Measurements from ENCODE around the gene ELP4.

The ELP4 gene

DNA sequence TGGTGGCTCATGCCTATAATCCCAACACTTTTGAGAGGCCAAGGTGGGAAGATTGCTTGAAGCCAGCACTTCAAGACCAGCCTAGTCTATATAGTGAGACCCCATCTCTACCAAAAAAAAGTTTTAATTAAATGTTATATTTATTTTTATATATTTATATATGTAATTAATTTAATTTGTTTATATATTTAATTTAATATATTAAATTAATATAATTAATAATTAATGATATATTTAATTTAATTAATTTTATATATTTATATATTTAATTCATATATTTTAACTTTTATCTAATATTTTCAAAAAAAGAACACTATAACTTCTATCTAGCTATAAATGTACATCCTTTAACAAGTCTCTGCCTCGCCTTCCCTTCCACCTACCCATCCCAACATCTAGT lies 196.8 kb downstream of the ELP4 start:
- Histone ChIP-seq H3K27me3 (no peaks in the 10 kb centered on the region), H3K4me3 (ENCODE audit: low read depth in 1 of 2, low read length in 1 of 2) (no peak overlapping the region), H3K9me3 (no peaks in the 10 kb centered on the region), H3K27ac (no peak overlapping the region), H3K36me3 (no peaks in the 10 kb centered on the region), H3K4me1 (ENCODE audit: control insufficient read depth in 1 of 2, insufficient read depth in 1 of 2, low read depth in 1 of 2, low read length in 1 of 2) (no peaks in the 10 kb centered on the region)
- TF ChIP-seq, protein P1, sequence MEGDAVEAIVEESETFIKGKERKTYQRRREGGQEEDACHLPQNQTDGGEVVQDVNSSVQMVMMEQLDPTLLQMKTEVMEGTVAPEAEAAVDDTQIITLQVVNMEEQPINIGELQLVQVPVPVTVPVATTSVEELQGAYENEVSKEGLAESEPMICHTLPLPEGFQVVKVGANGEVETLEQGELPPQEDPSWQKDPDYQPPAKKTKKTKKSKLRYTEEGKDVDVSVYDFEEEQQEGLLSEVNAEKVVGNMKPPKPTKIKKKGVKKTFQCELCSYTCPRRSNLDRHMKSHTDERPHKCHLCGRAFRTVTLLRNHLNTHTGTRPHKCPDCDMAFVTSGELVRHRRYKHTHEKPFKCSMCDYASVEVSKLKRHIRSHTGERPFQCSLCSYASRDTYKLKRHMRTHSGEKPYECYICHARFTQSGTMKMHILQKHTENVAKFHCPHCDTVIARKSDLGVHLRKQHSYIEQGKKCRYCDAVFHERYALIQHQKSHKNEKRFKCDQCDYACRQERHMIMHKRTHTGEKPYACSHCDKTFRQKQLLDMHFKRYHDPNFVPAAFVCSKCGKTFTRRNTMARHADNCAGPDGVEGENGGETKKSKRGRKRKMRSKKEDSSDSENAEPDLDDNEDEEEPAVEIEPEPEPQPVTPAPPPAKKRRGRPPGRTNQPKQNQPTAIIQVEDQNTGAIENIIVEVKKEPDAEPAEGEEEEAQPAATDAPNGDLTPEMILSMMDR (IDR thresholded peaks at IDR 0.05): no peak

DNA sequence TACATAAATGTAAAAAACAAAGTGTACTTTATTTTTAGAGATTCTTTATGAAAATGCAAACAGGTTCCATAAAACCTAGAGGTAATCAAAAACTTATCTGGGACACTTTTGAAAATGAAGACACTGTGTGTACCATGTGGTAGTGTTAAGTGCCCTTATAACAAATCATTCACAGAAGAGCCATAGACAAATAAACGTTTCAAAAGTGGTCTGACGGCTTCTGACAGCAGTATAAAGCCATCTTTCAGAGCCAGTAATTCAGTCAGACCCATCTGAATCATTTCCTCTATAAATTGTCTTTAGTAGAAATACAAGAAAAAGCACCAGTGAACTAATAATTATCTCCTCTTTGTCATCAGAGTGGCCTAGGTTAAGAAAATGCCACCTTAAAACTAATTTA lies 201.6 kb downstream of the ELP4 start:
- no peaks in the 10 kb centered on the region for H3K27me3 ChIP-seq
- no peak overlapping the region for H3K27ac ChIP-seq
- H3K4me1 ChIP-seq (ENCODE audit: control insufficient read depth in 1 of 2, insufficient read depth in 1 of 2, low read depth in 1 of 2, low read length in 1 of 2): no peaks in the 10 kb centered on the region
- no peaks in the 10 kb centered on the region for H3K9me3 ChIP-seq
- TF ChIP-seq, protein P1 (IDR thresholded peaks at IDR 0.05): no peak
- no peak overlapping the region for H3K4me3 ChIP-seq (ENCODE audit: low read depth in 1 of 2, low read length in 1 of 2)
- no peaks in the 10 kb centered on the region for H3K36me3 ChIP-seq

DNA sequence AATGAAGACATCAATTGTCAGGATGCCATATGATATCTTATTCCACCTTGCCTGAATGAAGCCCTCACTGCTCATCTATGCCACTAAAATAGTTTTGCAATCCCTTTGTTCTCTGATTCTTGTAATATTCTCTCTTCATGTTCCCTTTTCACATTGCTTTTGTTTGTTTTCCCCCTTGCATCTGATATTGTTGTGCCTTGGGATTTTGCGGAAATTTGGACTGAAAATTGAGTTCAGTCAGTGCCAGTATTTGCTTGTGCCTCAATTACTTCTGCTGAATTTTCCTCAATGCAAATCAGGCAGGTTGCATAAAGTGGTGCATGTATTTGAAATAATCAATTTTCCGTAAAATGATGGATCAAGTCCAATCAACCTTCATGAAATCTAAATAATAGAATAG lies 203.3 kb downstream of the ELP4 start:
- Histone ChIP-seq H3K27me3 (no peaks in the 10 kb centered on the region), H3K9me3 (no peaks in the 10 kb centered on the region), H3K27ac (no peak overlapping the region), H3K4me1 (ENCODE audit: control insufficient read depth in 1 of 2, insufficient read depth in 1 of 2, low read depth in 1 of 2, low read length in 1 of 2) (no peaks in the 10 kb centered on the region), H3K4me3 (ENCODE audit: low read depth in 1 of 2, low read length in 1 of 2) (no peak overlapping the region), H3K36me3 (no peaks in the 10 kb centered on the region)
- TF ChIP-seq, protein P1 (IDR thresholded peaks at IDR 0.05): no peak

DNA sequence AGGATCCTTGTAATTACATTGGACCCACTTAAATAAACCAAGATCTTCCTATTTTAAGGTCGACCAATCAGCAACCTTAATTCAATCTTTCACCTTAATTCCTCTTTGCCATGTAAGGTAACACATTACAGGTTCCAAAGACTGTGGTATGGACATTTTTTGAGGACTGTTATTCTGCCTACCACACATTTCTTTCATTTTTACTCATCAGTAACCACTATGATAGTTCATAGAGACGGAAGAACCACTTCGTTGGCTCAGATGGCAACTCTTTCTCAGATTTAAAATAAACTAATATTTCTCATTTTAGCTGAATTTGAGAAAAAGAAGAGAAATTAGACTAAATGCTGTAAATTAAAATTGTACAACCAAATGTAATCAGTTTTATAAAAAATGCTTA lies 205.3 kb downstream of the ELP4 start:
- TF ChIP-seq, protein P1 (IDR thresholded peaks at IDR 0.05): no peak
- Histone ChIP-seq H3K27ac (no peak overlapping the region), H3K4me3 (ENCODE audit: low read depth in 1 of 2, low read length in 1 of 2) (no peak overlapping the region), H3K4me1 (ENCODE audit: control insufficient read depth in 1 of 2, insufficient read depth in 1 of 2, low read depth in 1 of 2, low read length in 1 of 2) (no peaks in the 10 kb centered on the region), H3K36me3 (no peaks in the 10 kb centered on the region), H3K27me3 (no peaks in the 10 kb centered on the region), H3K9me3 (no peaks in the 10 kb centered on the region)

DNA sequence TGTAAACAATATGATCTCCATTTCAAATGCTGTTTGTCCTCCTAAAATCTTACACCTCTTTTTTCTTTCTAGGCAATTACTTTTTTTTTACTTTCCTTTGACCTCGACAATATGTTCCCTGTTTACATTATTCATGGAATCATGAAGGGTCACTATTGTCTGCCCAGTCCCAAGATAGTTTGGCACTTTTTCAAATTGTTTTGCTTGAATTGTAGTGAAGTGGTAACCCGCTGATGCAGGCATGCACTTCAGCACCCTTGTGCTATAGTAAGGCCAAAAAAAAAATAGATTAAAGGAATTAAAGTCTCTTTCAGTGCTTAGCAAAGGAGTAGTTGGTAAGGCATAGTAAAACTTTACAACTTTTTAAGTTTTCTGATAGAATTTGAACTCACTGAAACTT lies 210.7 kb downstream of the ELP4 start:
- H3K4me1 ChIP-seq (ENCODE audit: control insufficient read depth in 1 of 2, insufficient read depth in 1 of 2, low read depth in 1 of 2, low read length in 1 of 2): no peaks in the 10 kb centered on the region
- no peak overlapping the region for H3K4me3 ChIP-seq (ENCODE audit: low read depth in 1 of 2, low read length in 1 of 2)
- no peak overlapping the region for H3K27ac ChIP-seq
- H3K36me3 ChIP-seq: no peaks in the 10 kb centered on the region
- H3K9me3 ChIP-seq: no peaks in the 10 kb centered on the region
- TF ChIP-seq, protein P1 (IDR thresholded peaks at IDR 0.05): no peak
- H3K27me3 ChIP-seq: no peaks in the 10 kb centered on the region

Data from neutrophil (primary cell).